ENCODE measurements around the gene CCDC170.

Gene CCDC170

DNA sequence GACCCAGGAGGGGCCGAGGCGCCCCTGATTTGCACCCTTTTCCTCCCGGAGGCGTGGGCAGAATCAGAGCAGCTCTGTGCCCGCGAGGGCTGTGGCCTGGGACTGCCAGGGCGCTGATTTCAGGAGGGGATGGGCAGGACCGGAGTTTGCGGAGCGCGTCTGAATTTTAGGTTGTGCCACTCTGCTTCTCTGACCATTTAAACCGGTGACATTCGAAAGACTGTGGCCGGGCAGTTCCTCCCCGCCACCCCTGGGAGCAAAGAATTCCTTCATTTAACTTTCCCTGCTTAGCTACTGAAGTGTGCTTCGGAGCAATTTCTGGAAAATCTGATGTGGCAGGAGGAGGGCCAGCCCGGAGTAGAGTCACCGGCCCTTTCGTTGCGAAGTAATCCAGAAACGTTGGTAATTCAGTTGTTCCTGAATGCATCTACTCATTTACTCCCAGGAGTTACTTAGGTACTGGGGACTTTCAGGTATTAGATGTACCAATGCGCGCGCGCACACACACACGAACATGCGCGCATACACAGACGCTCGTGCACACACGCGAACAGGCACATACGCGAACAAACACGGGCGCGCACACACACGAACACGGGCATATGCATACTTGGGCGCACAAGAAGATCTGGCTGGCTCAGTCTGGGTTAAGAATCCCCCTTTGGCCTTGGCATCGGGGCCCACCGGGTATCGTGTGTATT lies 568 bp downstream of the CCDC170 start:
- Histone ChIP-seq H3K9ac (no peak overlapping the region), H3K27ac (peak overlapping the region; percentile 40), H3K36me3 (ENCODE audit: control insufficient read depth, insufficient read depth, low read length) (no peaks in the 10 kb centered on the region), H3K79me2 (no peaks in the 10 kb centered on the region), H3K27me3 (ENCODE audit: control insufficient read depth, insufficient read depth, low read length) (no peaks in the 10 kb centered on the region), H2AFZ (peak overlapping the region; percentile 65), H3K4me3 (ENCODE audit: low read depth, low read length) (peak overlapping the region; percentile 54), H3K9me3 (ENCODE audit: control insufficient read depth, low read length) (no peaks in the 10 kb centered on the region), H3K4me1 (no peaks in the 10 kb centered on the region), H3K4me2 (ENCODE audit: low read length) (peak overlapping the region; percentile 87)
- TF ChIP-seq, protein P1, sequence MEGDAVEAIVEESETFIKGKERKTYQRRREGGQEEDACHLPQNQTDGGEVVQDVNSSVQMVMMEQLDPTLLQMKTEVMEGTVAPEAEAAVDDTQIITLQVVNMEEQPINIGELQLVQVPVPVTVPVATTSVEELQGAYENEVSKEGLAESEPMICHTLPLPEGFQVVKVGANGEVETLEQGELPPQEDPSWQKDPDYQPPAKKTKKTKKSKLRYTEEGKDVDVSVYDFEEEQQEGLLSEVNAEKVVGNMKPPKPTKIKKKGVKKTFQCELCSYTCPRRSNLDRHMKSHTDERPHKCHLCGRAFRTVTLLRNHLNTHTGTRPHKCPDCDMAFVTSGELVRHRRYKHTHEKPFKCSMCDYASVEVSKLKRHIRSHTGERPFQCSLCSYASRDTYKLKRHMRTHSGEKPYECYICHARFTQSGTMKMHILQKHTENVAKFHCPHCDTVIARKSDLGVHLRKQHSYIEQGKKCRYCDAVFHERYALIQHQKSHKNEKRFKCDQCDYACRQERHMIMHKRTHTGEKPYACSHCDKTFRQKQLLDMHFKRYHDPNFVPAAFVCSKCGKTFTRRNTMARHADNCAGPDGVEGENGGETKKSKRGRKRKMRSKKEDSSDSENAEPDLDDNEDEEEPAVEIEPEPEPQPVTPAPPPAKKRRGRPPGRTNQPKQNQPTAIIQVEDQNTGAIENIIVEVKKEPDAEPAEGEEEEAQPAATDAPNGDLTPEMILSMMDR (IDR thresholded peaks at IDR 0.05): no peak

DNA sequence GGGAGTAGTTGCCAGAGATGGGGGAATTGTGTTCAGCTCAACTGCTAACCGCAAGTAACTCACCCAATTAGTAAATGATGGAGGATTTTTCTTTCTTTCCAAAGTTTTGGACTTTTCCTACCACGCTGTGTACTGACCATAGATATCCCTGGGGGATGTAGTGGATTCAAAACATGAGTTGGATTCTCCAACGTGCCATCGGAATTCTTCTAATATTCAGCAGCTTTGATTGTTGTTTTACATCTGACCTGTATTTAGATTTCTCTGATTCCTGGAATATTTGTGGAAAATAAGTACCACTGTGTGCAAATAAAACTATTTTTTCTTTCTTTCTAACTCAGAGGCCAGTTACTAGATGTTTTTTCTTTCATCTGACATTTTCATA lies 1.1 kb downstream of the CCDC170 start:
- H3K4me2 ChIP-seq (ENCODE audit: low read length): peak overlapping the region; percentile 87
- H2AFZ ChIP-seq: peak overlapping the region; percentile 65
- H3K27ac ChIP-seq: no peak overlapping the region
- H3K36me3 ChIP-seq (ENCODE audit: control insufficient read depth, insufficient read depth, low read length): no peaks in the 10 kb centered on the region
- no peaks in the 10 kb centered on the region for H3K27me3 ChIP-seq (ENCODE audit: control insufficient read depth, insufficient read depth, low read length)
- H3K79me2 ChIP-seq: no peaks in the 10 kb centered on the region
- no peak overlapping the region for H3K9ac ChIP-seq
- TF ChIP-seq, protein P1 (IDR thresholded peaks at IDR 0.05): no peak
- no peaks in the 10 kb centered on the region for H3K9me3 ChIP-seq (ENCODE audit: control insufficient read depth, low read length)
- no peaks in the 10 kb centered on the region for H3K4me1 ChIP-seq
- peak overlapping the region; percentile 54 for H3K4me3 ChIP-seq (ENCODE audit: low read depth, low read length)

DNA sequence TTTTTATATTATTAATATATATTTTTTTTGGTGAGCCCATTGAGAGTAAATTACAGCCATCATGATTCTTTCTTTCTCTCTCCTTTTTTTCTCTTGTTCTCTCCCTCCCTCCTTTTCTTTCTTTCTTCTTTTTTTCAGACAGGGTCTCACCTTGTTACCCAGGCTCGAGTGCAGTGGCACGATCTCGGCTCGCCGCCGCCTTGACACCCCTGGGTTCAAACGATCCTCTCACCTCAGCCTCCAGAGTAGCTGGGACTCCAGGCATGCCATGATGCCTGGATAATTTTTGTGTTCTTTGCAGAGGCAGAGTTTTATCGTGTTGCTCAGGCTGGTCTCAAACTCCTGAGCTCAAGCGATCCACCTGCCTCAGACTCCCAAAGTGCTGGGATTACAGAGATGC lies 1.6 kb downstream of the CCDC170 start:
- Histone ChIP-seq H3K27ac (no peak overlapping the region), H3K27me3 (ENCODE audit: control insufficient read depth, insufficient read depth, low read length) (no peaks in the 10 kb centered on the region), H3K4me2 (ENCODE audit: low read length) (no peak overlapping the region), H3K9ac (no peak overlapping the region), H2AFZ (no peak overlapping the region), H3K4me3 (ENCODE audit: low read depth, low read length) (no peak overlapping the region), H3K4me1 (no peaks in the 10 kb centered on the region), H3K36me3 (ENCODE audit: control insufficient read depth, insufficient read depth, low read length) (no peaks in the 10 kb centered on the region), H3K9me3 (ENCODE audit: control insufficient read depth, low read length) (no peaks in the 10 kb centered on the region), H3K79me2 (no peaks in the 10 kb centered on the region)
- TF ChIP-seq, protein P1 (IDR thresholded peaks at IDR 0.05): no peak

DNA sequence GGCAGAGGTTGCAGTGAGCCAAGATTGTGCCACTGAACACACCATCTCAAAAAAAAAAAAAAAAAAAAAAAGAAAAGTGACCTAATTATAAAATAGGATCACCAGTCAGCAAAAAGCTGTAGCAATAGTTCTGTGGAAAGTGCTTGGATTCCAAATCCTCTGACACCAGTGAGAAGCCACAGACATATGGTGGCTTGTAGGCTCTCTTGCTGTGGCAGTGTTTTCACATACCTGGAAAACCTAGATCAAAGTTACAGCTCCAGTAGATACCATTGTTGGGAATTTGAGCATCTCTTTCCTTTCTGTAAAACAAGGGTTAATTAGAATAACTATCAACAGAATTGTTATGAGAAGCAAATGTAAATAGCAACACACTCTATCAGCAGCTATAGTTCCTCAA lies 4.1 kb downstream of the CCDC170 start:
- Histone ChIP-seq H3K4me3 (ENCODE audit: low read depth, low read length) (no peak overlapping the region), H3K9me3 (ENCODE audit: control insufficient read depth, low read length) (no peaks in the 10 kb centered on the region), H2AFZ (no peak overlapping the region), H3K27ac (no peak overlapping the region), H3K4me2 (ENCODE audit: low read length) (no peak overlapping the region), H3K9ac (no peak overlapping the region), H3K79me2 (no peaks in the 10 kb centered on the region), H3K36me3 (ENCODE audit: control insufficient read depth, insufficient read depth, low read length) (no peaks in the 10 kb centered on the region), H3K27me3 (ENCODE audit: control insufficient read depth, insufficient read depth, low read length) (no peaks in the 10 kb centered on the region), H3K4me1 (no peaks in the 10 kb centered on the region)
- TF ChIP-seq, protein P1 (IDR thresholded peaks at IDR 0.05): no peak

DNA sequence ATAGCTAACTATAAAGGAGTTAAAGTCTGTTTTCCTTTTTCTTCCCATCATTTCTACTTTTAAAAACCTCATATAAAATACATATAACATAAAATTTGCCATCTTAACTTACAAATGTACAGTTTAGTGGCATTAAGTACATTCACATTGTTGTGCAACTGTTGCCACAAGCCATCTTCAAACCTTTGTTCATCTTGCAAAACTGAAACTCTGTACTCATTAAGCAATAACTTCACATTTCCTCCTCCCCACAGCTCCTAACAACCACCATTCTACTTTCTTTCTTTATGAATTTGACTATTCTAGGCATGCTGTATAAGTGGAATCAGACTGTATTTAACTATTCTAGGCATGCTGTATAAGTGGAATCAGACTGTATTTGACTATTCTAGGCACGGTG lies 4.5 kb downstream of the CCDC170 start:
- H3K9ac ChIP-seq: no peak overlapping the region
- no peak overlapping the region for H3K27ac ChIP-seq
- TF ChIP-seq, protein P1 (IDR thresholded peaks at IDR 0.05): no peak
- no peaks in the 10 kb centered on the region for H3K4me1 ChIP-seq
- no peak overlapping the region for H2AFZ ChIP-seq
- no peak overlapping the region for H3K4me2 ChIP-seq (ENCODE audit: low read length)
- no peak overlapping the region for H3K4me3 ChIP-seq (ENCODE audit: low read depth, low read length)
- H3K9me3 ChIP-seq (ENCODE audit: control insufficient read depth, low read length): no peaks in the 10 kb centered on the region
- H3K27me3 ChIP-seq (ENCODE audit: control insufficient read depth, insufficient read depth, low read length): no peaks in the 10 kb centered on the region
- no peaks in the 10 kb centered on the region for H3K79me2 ChIP-seq
- no peaks in the 10 kb centered on the region for H3K36me3 ChIP-seq (ENCODE audit: control insufficient read depth, insufficient read depth, low read length)
